ENCODE results near the gene XYLB.

The XYLB gene

GRCh38 chr3:38457111-38458003, 110.8 kb downstream of the XYLB start:
- H3K9me3 ChIP-seq (ENCODE audit: control insufficient read depth, low read length) = peaks cover 2% of the 10 kb centered on the region
- no peak overlapping the region for H3K27ac ChIP-seq (ENCODE audit: low read depth, low read length, severe bottlenecking)
- 92 to 98% methylated on average over 4 to 5 of the region's 9 CpGs for WGBS, 2 experiments (ENCODE audit: insufficient coverage in 2 of 2)
- H3K4me1 ChIP-seq (ENCODE audit: control insufficient read depth, insufficient read depth, low read length, poor library complexity, severe bottlenecking) = no peaks in the 10 kb centered on the region
- no peaks in the 10 kb centered on the region for H3K36me3 ChIP-seq (ENCODE audit: control insufficient read depth, insufficient read depth, low read length)
- no peak overlapping the region for H3K4me3 ChIP-seq (ENCODE audit: extremely low read depth, insufficient read depth, low read length, poor library complexity, severe bottlenecking)

- peaks cover 3% of the 10 kb centered on the region for H3K9me3 ChIP-seq (ENCODE audit: control insufficient read depth, low read length)
- 84 to 87% methylated on average over 10 of the region's 13 CpGs for WGBS, 2 experiments (ENCODE audit: insufficient coverage in 2 of 2)
- no peaks in the 10 kb centered on the region for H3K4me1 ChIP-seq (ENCODE audit: control insufficient read depth, insufficient read depth, low read length, poor library complexity, severe bottlenecking)
- H3K27ac ChIP-seq (ENCODE audit: low read depth, low read length, severe bottlenecking) = no peak overlapping the region
- H3K4me3 ChIP-seq (ENCODE audit: extremely low read depth, insufficient read depth, low read length, poor library complexity, severe bottlenecking) = no peak overlapping the region
- H3K36me3 ChIP-seq (ENCODE audit: control insufficient read depth, insufficient read depth, low read length) = no peaks in the 10 kb centered on the region
Observed at GRCh38 chr3:38458796-38459498, 112.4 kb downstream of the XYLB start.

- no peaks in the 10 kb centered on the region for H3K4me1 ChIP-seq (ENCODE audit: control insufficient read depth, insufficient read depth, low read length, poor library complexity, severe bottlenecking)
- H3K9me3 ChIP-seq (ENCODE audit: control insufficient read depth, low read length) = peaks cover 7% of the 10 kb centered on the region
- WGBS, 2 experiments (ENCODE audit: insufficient coverage in 2 of 2) = 91 to 97% methylated on average over 6 to 8 of the region's 10 CpGs
- H3K27ac ChIP-seq (ENCODE audit: low read depth, low read length, severe bottlenecking) = no peak overlapping the region
- no peak overlapping the region for H3K4me3 ChIP-seq (ENCODE audit: extremely low read depth, insufficient read depth, low read length, poor library complexity, severe bottlenecking)
- no peaks in the 10 kb centered on the region for H3K36me3 ChIP-seq (ENCODE audit: control insufficient read depth, insufficient read depth, low read length)
Observed at GRCh38 chr3:38459499-38460048, 113.0 kb downstream of the XYLB start.

GRCh38 chr3:38460377-38461270, 114.0 kb downstream of the XYLB start:
- Histone ChIP-seq H3K36me3 (ENCODE audit: control insufficient read depth, insufficient read depth, low read length) (no peaks in the 10 kb centered on the region), H3K9me3 (ENCODE audit: control insufficient read depth, low read length) (peaks cover 9% of the 10 kb centered on the region), H3K4me1 (ENCODE audit: control insufficient read depth, insufficient read depth, low read length, poor library complexity, severe bottlenecking) (no peaks in the 10 kb centered on the region), H3K27ac (ENCODE audit: low read depth, low read length, severe bottlenecking) (no peak overlapping the region), H3K4me3 (ENCODE audit: extremely low read depth, insufficient read depth, low read length, poor library complexity, severe bottlenecking) (no peak overlapping the region)
- WGBS, 2 experiments (ENCODE audit: insufficient coverage in 2 of 2) = 91 to 99% methylated on average over 8 to 11 of the region's 12 CpGs
